SK-N-SH treated with all-trans-retinoic acid at 6 μM for 48 hours (cell line): ENCODE results near the gene RBMS1.

Experiments used
- CREB5 ChIP-seq: fragments of 250-450 bp; sonication (Bioruptor Pico); IDR thresholded peaks from 2 replicates; pipeline ENCODE4 v1.5.1; 2020; ENCODE audit warnings: low read depth, mild to moderate bottlenecking, moderate library complexity
- TF ChIP-seq, protein P1 (sequence below): fragments of 250-450 bp; sonication (Bioruptor Pico); IDR thresholded peaks from 2 replicates; pipeline ENCODE4 v1.8.0; 2021; ENCODE audit warnings: low read depth, mild to moderate bottlenecking, moderate library complexity, borderline replicate concordance
- TF ChIP-seq, protein P2 (sequence below): fragments of 250-450 bp; sonication (Bioruptor Pico); IDR thresholded peaks from 2 replicates; pipeline ENCODE4 v1.5.0; 2020; ENCODE audit warnings: mild to moderate bottlenecking, moderate library complexity

DNA sequence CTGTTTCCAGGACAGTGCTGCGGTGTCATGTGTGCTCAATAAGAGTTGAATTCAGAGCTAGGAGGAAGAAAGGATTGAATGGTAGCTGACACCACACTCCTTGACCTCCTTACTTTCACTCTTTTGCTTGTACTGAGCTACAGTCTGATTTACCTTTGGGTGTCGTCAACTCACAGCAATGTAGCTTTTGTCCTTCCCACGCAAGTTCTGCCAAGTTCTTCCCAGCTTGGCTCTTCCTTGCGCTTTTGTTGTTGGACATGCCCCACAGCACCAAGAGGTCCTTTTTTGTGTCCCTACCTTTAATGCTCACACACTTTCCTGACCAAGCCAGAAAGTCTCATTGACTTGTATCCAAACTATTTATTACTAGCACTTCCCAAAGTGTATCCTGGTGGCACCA is 255.2 kb downstream of the RBMS1 start:
- TF ChIP-seq, protein P1, sequence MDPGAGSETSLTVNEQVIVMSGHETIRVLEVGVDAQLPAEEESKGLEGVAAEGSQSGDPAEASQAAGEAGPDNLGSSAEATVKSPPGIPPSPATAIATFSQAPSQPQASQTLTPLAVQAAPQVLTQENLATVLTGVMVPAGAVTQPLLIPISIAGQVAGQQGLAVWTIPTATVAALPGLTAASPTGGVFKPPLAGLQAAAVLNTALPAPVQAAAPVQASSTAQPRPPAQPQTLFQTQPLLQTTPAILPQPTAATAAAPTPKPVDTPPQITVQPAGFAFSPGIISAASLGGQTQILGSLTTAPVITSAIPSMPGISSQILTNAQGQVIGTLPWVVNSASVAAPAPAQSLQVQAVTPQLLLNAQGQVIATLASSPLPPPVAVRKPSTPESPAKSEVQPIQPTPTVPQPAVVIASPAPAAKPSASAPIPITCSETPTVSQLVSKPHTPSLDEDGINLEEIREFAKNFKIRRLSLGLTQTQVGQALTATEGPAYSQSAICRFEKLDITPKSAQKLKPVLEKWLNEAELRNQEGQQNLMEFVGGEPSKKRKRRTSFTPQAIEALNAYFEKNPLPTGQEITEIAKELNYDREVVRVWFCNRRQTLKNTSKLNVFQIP (CRISPR knock-in tag), result no peak
- TF ChIP-seq CREB5 (CRISPR knock-in tag), result no peak
- TF ChIP-seq, protein P2, sequence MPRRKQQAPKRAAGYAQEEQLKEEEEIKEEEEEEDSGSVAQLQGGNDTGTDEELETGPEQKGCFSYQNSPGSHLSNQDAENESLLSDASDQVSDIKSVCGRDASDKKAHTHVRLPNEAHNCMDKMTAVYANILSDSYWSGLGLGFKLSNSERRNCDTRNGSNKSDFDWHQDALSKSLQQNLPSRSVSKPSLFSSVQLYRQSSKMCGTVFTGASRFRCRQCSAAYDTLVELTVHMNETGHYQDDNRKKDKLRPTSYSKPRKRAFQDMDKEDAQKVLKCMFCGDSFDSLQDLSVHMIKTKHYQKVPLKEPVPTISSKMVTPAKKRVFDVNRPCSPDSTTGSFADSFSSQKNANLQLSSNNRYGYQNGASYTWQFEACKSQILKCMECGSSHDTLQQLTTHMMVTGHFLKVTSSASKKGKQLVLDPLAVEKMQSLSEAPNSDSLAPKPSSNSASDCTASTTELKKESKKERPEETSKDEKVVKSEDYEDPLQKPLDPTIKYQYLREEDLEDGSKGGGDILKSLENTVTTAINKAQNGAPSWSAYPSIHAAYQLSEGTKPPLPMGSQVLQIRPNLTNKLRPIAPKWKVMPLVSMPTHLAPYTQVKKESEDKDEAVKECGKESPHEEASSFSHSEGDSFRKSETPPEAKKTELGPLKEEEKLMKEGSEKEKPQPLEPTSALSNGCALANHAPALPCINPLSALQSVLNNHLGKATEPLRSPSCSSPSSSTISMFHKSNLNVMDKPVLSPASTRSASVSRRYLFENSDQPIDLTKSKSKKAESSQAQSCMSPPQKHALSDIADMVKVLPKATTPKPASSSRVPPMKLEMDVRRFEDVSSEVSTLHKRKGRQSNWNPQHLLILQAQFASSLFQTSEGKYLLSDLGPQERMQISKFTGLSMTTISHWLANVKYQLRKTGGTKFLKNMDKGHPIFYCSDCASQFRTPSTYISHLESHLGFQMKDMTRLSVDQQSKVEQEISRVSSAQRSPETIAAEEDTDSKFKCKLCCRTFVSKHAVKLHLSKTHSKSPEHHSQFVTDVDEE, result no peak
